Fibroblast of skin of scalp (primary cell): Measurements from ENCODE around the gene NFIA.

Source experiments
- DNase-seq: peaks from one replicate; pipeline ENCODE4 v3.0.0-alpha.2; 2013

Gene NFIA

GRCh38 chr1:61158591-61158990 lies 76.2 kb downstream of the NFIA start:
- DNase-seq = peak; percentile 58

- no peak for DNase-seq
Measured at GRCh38 chr1:61160526-61160925, 78.2 kb downstream of the NFIA start.

DNA sequence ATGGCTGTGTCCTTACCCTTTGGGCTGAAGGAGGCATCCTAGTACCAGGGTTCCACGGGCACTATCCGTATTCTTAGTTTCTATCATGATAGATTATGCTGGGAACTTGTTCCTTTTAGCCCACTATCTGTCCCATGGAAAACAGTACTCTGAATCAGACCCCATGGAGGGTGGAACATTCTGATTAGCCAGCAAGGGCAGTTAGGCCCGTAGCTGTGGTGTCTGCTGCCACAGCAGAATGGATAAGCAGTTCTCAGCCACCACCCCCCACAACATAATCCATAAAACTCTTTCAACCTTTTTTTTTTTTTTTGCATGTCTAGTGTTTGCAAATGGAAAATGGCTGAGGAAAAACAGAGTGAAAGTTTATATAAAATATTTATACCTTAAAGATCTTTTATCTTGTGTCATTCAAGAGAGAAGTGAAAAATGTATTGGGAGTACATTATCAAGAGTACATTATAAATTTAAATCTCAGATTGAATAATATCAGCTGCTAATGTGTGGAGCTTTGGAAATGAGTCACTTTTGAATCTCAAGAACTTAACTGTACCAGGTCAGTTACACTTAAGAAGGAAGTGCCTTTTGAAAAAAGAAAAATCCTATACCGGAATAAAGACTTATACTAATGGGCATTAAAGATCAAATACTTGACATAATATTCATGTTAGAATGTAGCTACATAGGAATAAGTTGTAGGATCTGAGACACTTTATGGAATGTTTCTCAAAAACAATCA lies 80.3 kb downstream of the NFIA start:
- DNase-seq = peak; percentile 54

DNA sequence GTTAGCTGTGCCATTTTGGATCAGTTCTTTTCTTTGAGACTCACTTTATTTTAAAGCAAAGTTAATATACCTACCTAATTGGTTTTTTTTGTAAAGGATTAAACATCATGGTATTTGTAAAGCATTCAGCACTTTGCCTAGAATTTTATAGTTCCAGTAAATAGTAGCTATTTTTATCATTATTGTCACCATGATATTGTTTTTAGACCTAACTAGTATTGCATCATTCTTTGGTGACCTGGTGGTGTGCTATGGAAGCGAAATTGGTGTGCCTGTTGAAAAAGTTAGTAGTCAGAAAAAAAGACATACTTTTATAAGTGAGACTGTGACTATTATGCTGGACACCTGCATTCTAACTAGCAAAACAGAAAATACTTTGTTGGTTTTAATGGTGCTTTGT lies 81.0 kb downstream of the NFIA start:
- no peak for DNase-seq

DNA sequence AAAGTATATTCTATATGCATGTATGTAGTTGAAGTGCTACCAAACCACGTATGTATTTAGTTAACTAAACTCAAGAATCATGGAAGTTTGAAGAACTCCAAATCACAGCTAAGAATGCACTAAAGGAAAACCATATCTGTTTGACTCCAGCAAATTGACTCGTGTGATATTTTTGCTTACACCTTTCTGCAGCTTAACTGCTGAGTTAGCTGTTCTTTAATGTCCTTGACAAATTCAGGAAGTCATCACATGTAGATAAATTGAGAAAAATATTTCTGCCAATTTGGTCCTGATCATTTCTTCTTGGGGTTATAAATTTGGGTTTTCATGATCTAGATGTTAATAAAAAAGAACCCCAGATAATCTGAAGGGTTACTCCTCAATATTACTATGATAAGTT lies 83.0 kb downstream of the NFIA start:
- DNase-seq = no peak

DNA sequence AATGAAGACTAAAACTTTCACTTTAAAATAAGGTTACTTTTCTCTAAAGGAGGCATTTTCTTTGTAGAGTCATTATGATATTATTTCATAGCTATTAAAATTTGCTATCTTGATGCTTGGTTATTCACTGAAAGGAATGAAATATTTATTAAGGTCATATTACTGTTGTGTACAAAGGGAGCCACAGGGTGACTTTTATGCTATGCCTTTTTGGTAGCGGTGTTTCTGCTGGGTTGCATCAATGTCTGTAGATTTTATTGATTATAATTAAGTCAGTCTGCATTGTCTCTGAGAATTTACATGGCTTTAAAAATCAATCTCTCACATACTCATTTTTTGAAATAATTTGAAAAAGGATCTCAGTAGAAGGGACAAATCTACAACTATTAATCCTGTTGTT lies 84.9 kb downstream of the NFIA start:
- DNase-seq = no peak

DNA sequence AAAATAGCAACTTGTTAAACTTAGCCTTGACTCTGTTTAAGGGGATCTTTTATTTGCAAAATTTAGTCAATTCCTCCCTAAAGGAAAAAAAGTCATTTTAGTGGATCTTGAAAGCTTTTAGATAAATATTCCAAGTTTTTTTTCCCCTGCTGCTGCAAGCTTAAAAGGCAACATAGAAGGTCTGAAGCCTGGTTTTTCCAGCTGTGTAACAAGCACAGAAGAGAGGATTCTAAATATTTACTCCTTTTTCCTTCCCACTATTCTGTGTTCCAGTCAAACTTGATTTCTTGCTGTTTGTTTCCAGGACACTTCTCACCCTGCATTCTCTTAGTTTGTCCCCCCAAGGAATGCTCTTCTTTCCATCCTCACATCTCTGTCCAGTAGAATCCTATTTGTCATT lies 86.7 kb downstream of the NFIA start:
- no peak for DNase-seq

GRCh38 chr1:61169634-61170033 lies 87.3 kb downstream of the NFIA start:
- no peak for DNase-seq

GRCh38 chr1:61170328-61171238 lies 88.2 kb downstream of the NFIA start:
- peak; percentile 65 for DNase-seq

DNA sequence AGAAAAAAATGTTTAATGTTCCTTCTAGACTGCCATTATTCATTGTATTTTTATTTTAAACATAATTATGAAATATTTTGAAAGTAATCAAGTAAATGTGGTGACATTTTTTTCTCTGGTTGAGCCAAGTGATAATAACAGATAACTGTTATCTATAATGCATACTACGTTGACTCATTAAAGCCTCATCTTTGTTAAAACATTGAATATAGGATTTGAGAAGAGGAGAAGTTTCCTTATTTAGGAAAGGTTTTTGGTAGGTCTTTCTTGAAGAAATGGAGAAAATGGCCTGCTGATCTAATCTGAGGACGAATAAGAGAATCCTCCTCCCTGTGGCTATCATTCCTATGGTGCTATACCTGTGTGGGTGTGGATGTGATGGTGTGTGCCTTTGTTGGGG lies 89.0 kb downstream of the NFIA start:
- DNase-seq = no peak

DNA sequence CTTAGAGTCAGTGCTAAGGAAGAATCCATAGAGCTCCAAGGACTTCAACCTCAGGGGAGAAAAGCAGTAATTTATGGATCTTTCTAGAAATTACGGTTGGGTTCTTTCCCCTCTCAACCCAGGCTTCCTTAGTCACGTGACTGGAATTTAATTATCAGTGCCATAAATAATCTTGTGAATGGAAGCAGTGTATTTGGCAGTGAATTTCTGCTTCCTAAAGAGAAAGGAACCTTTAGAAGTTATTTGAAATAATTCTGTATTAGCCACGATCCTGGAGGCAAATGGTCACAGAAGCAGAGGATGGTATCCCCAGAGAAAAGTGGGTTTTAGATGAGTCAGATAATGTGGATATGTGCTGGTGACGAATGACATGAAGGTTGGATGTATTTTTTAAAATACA lies 89.6 kb downstream of the NFIA start:
- DNase-seq = peak; percentile 63

- DNase-seq = no peak
Measured at GRCh38 chr1:61173118-61173517, 90.8 kb downstream of the NFIA start.

DNA sequence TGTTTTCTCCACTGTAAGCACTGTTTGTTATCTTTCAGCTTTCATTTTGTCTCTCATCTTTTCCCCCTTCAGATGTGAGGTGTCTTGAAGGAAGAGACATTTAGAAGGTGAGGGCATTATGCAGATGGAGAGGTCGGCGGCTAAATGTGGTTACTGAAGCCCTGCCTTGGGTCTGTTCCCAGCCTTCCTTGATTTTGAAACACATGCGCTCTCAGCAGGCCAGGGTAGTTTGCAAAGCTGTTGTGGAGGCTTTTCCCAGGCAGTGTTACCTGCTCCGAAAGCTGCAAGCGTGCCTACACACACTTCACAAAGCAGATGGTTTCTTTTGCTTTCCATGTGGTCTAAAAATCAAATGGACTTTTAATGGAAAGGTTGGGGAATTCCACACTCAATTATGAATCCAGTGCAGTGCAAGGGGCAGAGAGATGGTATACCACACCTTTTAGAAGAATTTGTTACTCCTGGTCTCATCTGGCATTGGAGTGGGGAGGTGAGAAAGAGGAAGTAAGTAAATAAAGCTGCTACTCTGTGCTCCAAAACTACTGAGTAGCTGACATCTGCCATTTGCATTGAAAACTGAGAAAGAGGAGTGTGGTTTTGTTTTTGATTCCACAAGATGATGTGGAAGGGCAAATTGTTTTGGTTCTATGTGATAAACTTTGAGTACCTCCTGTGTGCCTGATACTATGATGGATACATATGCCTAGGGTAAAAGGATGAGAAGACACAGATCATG lies 91.9 kb downstream of the NFIA start:
- no peak for DNase-seq

DNA sequence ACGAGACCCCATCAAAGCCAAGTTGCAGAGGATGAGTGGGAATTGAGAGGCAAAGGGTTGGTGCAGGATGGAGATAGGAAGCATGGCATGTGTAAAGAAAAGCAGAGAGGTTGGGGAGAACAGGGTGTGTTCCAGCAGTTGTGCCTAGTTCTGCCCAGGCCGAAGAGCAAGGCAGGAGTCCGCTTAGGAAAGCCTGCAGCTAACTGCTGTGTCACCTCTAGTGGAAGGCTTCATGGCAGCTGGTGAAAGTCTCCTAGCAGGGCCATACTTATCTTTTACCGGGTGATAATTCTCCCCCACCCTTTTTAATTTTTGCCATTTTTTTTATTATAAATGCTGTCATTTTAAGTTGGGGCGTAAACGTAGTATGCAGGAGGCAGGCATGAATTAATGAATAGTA lies 93.6 kb downstream of the NFIA start:
- no peak for DNase-seq

- DNase-seq = peak; percentile 45
Measured at GRCh38 chr1:61181067-61182038, 99.0 kb downstream of the NFIA start.

DNA sequence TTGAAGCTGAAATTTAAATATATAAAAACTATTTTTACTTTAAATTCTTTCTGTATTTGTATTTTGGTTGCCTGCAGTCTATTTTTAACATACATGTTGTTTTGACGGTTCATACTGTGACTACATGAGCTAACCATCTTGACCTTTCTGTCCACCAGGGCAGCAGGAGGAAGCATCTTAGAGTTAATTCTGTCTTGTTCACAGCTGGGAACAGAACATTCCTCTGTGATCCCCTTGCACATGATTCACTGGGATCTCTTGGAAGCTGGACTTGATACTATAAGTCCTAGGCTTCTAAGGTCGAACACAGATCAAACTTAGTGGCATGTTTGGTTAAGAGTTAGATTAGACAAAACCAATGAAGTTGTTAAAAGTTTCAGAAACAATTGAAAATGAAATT lies 99.7 kb downstream of the NFIA start:
- peak; percentile 80 for DNase-seq

DNA sequence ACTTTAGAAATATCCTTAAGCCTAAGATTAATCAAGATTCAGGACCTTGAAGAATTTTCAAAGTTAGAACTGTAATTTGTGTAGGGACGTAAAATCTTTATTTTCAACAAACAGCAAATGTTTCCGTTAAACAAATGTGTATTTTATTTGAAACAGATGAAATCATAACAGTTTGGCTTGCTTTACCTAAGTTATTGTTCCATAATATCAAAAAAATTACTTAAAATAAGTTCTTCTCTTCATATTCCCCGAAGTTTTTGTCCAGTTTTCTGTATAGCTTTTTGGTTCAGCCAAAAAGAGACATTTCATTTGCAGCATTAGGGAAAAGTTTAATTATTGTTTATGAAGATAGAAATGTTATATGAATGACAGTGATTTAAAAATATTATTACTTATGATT lies 100.1 kb downstream of the NFIA start:
- DNase-seq = no peak

DNA sequence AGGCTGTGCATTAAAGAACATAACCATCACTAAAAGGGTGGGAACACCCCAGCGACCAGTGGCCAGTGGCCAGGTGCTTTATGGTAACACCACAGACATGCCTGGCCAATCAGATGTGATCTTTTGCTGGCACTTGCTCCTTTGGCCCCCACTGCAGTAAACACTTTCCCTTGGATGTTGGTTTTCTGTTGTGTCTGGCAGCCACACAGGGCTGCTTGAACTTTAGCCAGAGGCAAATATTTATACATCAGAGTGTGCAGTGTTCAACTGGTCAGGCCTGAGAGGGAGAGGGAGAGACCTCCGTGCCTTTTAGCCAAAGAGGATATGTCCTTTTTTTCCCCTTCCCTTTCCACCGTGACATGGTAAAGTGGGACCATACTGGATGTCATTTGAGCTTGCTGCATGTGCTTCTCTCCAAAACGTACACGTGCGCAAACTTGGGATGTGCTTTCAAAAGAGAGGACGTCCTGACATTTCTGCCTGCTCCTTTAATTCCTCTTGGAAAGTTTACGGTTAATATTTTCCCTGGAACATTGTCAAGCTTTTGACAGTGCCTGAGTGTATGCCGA lies 101.2 kb downstream of the NFIA start:
- peak; percentile 54 for DNase-seq

DNA sequence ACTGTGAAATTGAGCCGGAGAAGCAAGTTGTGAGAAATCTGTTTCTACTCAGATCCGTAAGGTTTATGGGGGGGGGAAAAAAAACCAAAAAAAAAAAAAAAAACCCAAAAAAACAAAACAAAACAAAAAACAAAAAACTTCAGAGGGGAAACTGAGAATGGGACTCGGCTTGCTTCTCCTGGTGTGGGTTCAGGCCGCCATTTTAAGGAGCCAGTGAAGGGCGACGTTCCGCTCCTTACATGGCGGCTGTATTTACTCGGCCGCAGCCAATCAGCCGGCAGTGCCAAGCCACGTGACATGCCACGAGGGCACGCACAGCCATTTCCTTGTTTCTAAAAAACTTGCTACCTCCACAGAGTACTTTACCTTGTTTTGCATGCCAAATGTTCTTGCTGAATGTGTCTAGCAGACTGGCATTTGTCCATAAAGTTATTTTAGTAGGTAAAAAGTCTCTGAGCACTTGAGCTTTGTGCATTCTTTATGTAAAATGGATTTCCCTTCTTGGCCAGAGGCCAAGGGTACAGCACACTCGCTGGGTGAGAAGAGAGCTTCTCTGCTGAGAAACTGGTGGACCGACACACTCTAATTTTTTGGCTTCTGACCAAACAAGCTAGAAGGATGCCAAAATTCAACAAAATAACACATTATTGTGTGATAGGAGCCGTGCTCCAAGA lies 101.8 kb downstream of the NFIA start:
- peak; percentile 88 for DNase-seq

DNA sequence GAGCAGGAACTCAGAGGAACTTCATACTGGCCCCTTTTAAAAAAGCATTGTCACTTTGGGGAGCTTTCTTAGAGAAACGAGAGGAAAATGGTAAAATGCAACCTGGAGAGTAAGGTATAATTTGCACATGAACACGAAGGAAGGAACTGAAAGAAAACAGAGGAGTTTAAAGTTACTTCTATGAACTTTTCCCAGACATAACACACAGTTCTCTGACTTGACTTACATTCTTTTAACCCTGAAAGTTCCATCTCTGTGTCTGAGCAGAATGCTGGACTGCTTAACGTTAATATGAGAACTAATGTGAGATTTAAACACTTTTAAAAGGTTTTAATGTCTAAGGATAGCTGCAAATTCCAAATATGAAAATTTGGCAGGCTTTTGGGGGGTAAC lies 102.3 kb downstream of the NFIA start:
- DNase-seq = no peak

- DNase-seq = no peak
Measured at GRCh38 chr1:61186753-61187152, 104.4 kb downstream of the NFIA start.
